GM21737 (cell line): ENCODE measurements around the gene CPLANE2.

ENCODE experiments used
- ATAC-seq: cut with Tn5 transposase; IDR thresholded peaks from one replicate; pipeline ENCODE4 v1.9.1; 2021; ENCODE audit warnings: mild to moderate bottlenecking, moderate library complexity; ENCODE audit not compliant: unreplicated experiment

Gene CPLANE2

DNA sequence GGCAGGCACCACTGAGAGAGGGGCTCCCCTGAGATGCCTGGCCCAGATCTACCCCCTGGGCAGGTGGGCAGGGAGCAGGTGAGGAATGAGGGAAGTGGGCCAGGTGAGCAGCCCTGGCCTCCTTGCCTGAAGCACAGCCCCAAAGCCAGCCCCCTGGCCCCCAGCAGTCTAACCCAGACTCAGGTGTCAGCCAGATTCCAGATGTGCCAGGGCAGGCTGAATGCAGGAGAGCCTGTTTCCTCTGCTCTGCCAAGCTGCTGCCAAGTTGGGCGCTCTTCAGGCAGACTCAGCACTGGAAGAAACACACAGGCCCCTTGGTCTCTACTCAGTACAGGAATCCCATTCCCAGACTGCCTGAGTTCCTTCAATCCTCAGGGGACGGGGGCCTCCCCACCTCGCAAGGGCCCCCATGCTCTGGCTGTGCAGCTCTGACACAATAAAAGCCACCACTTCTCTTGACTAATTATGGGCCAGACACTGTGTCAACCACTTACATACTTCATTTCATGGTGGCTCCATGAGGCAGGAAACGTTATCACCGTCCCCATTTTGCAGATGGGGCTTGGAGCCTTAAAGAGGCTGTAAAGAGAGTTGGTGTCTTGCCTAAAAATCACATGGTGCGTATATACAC lies 45.0 kb downstream of the CPLANE2 start:
- ATAC-seq, result no peak

DNA sequence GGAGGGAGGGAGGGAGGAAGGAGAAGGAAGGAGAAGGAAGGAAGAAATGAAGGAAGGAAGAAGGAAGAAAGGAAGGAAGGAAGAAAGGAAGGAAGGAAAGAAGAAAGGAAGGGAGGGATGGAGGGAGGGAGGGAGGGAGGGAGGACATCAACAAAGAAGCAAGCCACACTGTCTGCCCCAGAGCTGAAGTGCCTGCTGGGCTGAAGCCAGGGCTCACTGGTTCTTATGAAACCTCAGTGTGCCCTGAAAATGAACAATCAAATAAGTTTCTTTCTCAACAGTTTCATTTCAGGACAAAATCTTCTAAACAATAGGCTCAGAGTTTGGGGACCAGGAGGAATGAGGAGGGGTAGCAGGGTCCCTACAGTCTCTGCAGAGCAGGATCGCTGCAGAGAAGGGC lies 45.7 kb downstream of the CPLANE2 start:
- ATAC-seq, result no peak

DNA sequence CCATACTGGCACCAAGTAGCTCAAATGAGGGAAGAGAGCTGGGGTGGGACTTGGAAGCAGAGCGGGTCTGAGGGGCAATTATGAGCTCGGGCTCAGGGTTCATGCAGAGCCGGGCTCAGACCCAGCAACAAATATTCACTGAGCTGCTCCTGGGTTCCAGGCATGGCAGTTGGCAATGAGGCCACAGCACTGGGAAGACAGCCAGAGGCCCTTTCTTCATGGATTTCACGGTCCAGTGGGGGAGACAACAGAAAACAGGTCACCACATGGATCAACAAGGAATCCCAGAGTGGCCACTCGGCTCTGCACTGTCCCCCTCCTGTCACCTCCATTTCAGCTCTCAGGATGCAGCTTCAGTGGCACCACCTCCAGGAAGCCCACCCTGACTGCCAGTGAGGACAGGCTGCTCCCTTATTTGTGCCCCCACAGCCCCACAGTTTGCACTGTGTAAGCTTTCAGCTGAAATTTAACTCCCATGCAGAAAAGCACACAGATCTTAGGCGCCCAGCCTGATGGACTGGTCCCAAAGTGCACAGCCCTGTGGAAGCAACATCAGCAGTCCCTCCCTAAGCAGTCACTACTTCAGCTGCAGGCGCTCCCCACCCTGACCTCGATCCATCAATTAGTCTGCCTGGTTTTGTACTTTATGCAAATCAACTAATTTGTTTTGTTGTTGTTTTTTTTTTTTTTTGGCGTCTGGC lies 46.9 kb downstream of the CPLANE2 start:
- ATAC-seq, result no peak

DNA sequence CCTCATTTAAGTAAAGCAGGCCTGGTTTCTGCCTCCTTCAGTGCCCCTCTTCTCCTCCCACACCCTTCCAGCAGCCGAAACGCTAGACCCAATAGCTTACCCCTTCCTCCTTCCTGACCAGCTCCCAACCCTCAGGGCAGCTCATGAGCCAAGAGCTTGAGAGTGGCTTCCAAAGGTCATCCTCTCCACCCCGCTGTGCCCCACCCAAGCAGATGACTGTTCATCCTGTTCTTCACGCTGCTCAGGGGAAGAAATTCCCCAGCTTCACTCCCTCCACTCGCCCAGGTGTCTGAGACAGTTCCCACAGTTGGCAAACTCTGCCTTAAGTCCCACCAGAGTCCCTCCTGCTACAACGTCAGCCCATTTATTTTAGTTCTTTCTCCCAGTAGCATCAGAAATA lies 48.0 kb downstream of the CPLANE2 start:
- no peak for ATAC-seq

DNA sequence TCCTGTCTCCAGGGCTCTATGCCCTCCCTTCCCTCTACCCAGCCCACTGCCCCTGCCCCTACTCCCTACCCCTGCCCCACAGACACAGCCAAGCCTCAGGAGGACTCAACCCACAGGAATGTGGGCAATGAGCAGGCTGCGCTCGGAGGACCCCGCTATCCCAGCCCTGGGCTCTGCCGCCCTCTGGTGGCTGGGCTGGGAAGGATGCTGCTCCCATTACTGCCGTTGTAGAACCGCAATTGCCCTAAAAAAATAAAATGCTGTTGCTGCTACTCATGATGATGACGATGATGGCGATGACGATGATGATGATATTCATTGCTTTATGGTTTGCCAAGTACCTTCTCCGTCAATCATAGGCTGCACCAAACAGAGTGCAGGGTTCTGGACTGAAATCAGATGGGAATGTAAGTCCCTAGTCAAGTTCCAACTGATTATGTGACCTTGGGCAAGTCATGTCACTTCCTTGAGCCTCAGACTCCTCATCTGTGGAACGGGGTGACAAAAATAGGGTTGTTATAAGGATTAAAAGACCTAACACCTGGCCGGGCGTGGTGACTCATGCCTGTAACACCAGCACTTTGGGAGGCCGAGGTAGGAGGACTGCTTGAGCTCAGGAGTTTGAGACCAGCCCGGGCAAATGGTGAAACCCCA lies 49.1 kb downstream of the CPLANE2 start:
- no peak for ATAC-seq

DNA sequence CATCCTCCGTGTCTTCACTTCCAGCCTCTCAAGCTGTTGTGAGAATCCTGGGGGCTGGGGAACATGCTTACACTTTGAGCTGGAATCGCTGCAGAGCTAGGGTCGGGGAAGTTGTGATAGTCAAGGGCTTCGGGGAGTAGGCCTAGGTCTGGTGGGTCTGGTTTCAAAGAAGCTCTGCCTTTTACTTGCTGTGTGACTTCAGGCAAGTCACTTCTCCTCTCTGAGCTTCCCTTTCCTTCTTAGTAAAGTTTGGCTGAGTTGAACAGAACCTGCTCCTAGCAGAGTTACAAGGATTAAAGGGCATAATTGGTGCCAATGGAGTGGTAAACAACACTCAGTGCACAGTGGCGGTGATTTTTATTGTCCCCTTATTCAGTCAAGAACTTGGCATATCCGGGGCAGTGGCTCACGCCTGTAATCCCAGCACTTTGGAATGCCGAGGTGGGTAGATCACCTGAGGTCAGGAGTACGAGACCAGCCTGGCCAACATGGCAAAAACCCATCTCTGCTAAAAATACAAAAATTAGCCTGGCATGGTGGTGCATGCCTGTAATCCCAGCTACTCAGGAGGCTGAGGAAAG lies 50.2 kb downstream of the CPLANE2 start:
- no peak for ATAC-seq

DNA sequence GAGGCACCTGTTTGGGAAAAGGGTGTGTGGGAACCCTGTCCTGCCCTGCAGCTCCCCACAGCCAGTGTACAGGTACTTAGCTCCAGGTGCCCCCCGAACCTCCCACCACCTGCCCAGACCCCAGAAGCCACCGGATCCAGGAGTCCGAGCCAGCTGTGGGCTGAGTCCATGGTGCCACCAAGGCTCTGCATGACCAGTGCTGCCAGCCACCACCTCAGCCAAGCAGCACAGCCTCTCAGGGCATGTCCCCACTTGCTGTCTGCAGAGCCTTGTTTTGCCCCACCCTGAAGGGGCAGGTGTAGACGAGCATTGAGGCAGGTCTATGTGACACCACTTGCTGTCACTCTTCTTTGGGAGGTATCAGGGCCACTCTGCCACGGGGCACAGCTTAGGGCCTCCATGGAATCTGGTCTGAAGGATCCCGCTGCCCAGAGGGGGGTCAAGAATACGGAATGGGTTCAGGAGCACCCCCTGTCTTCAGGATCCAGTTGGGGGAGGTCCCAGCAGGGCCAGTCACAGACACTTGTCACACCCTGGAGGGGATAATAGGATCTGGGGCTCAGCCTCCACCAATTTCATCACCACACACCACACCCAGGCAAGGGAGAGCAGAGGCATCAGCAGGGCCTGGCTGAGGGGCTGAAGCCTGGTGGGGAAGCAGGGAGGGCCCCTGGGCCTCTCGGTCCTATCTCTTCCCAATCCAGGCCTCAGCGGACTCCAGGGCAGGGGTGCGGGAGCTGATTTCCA lies 52.3 kb downstream of the CPLANE2 start:
- no peak for ATAC-seq

DNA sequence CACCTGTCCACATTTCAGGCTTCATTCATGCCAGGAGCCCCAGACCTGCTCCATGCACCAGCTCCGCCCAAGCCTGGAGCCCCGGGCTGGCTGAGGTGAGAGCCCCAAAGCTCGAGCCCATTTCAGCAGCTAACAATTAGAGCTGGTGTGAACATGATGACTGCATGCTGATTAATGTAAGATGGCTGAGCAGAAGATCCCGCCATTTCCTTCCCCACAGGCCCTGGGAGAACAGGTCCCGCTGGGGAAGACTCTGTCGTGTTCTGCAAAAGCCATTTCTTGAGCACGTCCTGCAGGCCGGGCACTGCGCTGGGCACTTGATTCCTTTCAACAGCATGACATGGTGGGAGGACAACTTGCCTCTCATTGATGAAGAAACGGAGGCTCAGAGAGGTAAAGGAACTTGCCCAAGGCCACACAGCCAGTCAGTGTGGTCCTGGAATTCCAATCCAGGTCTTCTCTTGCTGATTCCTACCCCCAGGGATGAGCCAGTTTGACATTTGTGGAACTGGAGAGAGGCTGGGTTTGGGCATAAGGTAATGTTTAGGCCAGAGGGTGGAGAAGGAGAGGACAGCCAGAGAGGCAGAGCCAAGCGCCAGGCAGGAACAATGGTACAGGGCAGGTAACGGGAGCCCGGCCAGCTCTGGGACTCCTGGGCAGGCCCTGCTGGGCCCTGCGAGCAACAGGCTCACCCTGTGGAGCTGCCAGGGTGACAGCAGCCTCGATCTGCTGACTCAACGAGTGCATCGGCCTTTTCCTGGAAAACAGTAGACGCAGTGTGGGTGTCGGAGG lies 53.0 kb downstream of the CPLANE2 start:
- ATAC-seq, result no peak

DNA sequence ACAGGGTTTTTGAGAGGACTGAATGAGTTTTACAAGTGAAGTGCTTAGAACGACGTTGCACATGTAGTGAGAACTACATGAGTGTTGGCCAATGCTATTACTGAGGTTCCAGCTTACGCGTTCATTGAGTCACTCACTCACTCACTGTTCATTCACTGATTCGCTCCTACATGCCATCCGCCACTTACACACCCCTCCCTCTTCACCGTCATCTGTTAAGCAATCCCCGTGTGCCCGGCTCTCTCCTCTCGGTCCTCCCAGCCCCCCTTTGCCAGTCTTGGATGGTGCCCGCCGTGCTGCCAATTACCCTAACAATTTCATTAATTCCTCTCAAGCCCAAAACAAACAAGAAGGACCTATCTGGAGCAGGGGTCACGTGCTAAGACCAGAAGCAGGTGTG lies 53.8 kb downstream of the CPLANE2 start:
- no peak for ATAC-seq

DNA sequence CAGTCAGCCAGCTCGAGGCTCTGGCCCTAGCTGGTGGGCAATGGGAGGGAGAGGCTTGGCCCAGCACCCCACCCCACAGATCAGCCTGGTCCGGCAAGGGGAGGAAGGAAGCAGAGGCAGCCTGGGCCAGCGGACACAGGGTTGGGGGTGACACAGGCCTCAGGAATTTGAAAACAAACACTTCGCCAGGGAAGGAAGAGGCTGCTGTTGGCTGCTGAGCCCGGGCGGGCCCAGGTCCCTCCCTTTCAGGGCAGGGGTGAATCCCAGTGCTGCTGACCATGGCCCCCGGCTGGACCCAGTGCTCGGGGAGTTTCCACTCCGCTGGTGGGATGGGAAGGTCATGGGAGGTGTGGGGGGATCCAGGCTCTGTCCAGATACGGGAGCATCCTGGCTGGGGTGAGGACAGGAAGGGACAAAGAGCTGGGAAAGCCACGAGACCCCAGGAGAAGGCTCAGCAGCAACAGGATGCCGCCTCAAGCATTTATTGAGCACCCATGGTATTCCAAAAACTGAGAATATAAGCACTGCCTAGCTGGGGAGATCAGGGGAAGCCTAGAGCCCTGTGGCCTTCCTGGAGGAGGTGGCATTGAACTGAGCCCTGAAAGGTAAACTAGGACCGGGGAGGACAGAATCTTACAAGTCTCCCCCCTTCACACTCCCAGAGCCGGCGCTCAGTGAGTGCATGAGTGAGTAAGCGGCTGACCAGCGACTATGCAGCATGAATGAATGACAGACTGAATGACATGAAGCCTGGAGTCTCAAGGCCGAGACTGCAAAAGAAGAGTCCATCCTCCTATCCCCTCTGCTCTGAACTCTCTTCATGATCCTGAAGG lies 54.9 kb downstream of the CPLANE2 start:
- no peak for ATAC-seq
